ENCODE results near the gene FBXO8. TPM values are rescaled to one million over a fixed set of nuclear protein-coding genes. Genes with fewer than 3 reads are reported as not detected.

FBXO8 gene
- total RNA-seq, 1 experiment from 2014 or later = 7.5 TPM

DNA sequence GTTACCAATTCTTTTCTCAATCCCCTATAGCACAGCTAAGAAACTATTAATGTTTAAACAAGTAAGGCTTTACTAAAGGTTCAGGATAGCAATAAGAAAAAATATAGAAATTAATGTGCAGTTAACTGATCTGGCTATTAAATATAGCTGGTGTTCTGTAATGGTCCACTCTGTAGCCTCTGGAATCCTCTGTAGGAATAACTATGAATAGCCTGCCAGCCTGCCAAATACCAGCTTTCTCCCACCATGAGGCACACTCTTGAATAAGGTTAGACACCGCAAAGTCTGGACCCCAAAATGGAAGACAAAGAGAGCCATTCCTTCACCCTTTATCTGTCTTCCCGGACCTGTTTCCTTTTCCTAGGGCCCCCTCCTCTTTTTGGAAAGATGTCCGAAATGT lies 30.8 kb upstream of the FBXO8 start (continued):
- TF ChIP-seq, protein P1, sequence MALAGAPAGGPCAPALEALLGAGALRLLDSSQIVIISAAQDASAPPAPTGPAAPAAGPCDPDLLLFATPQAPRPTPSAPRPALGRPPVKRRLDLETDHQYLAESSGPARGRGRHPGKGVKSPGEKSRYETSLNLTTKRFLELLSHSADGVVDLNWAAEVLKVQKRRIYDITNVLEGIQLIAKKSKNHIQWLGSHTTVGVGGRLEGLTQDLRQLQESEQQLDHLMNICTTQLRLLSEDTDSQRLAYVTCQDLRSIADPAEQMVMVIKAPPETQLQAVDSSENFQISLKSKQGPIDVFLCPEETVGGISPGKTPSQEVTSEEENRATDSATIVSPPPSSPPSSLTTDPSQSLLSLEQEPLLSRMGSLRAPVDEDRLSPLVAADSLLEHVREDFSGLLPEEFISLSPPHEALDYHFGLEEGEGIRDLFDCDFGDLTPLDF (CRISPR knock-in tag; IDR thresholded peaks at IDR 0.05) = no peak
- TF ChIP-seq, protein P2, sequence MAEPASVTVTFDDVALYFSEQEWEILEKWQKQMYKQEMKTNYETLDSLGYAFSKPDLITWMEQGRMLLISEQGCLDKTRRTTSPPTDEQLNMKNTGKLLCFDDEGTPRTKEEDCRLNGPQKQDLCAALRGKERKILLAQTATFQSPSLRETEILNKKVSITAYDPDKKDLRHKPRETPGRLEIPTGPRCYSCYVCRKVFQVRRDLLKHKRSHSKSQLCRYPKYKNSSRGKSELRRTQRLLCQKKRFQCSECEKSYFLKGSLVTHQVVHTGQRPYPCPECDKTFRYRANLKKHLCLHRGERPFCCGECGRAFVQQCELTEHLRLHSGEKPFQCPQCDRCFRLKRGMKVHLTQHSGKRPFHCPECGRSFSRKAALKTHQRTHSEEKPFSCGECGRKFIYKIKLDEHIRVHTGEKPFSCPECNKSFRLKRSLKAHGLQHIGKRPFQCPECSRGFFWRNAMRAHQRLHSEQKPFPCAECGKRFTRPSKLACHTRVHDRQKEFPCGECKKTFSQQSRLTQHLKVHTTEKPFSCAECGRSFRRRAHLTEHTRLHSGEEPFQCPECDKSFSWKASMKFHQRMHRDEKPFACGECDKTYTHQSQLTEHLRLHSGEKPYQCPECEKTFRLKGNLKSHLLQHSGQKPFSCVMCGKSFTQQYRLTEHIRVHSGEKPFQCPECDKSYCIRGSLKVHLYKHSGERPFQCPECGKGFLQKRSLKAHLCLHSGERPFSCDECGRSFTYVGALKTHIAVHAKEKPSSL (CRISPR knock-in tag; conservative IDR thresholded peaks at IDR 0.05) = no peak
- TF ChIP-seq SMAD4 (CRISPR knock-in tag; IDR thresholded peaks at IDR 0.05) (no peak), JUN (CRISPR knock-in tag; IDR thresholded peaks at IDR 0.05) (no peak), IRF1 (CRISPR knock-in tag; IDR thresholded peaks at IDR 0.05) (no peak), ZSCAN18 (CRISPR knock-in tag; IDR thresholded peaks at IDR 0.05) (no peak), STAT6 (CRISPR knock-in tag; conservative IDR thresholded peaks at IDR 0.05; ENCODE audit: low read depth) (no peak), SMAD3 (CRISPR knock-in tag; IDR thresholded peaks at IDR 0.05; ENCODE audit: borderline replicate concordance) (no peak), JAZF1 (CRISPR knock-in tag; IDR thresholded peaks at IDR 0.05) (no peak), TEAD1 (CRISPR knock-in tag; IDR thresholded peaks at IDR 0.05) (no peak)

DNA sequence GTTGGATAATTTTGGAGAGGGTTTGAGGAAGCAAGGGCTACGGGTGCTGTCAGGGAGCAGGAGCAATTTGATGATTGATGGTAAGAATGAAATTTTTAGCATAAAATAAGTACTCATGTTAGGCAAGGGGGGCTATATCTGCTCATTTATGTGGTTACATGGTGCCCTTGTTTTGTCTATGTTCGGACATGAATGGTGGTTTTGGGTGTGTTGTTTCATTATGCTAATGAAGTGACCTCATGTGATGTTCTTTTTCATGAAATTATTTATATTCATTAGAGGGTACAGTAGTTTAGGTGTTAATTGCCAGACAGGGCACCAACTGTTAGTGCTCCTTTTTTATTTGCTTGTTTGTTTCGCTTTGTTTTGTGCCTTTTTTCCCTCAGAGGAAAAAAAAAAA lies 29.5 kb upstream of the FBXO8 start:
- no peak for TF ChIP-seq NR3C1 (CRISPR knock-in tag; conservative IDR thresholded peaks at IDR 0.05; ENCODE audit: low read depth)
- no peak for TF ChIP-seq NFE2L1 (CRISPR knock-in tag; IDR thresholded peaks at IDR 0.05)
- no peak for TF ChIP-seq ETV6 (CRISPR knock-in tag; IDR thresholded peaks at IDR 0.05)
- TF ChIP-seq NFATC4 (CRISPR knock-in tag; IDR thresholded peaks at IDR 0.05) = no peak
- TF ChIP-seq ATF3 (CRISPR knock-in tag; conservative IDR thresholded peaks at IDR 0.05) = no peak
- no peak for TF ChIP-seq EMX1 (CRISPR knock-in tag; IDR thresholded peaks at IDR 0.05)
- no peak for TF ChIP-seq OVOL2 (CRISPR knock-in tag; IDR thresholded peaks at IDR 0.05; ENCODE audit: borderline replicate concordance)
- no peak for TF ChIP-seq RORB (CRISPR knock-in tag; IDR thresholded peaks at IDR 0.05)
- DNase-seq (ENCODE audit: low spot score) (no peak), ATAC-seq (no peak)
- Mint-ChIP-seq H3K9me3 (no peaks in the 10 kb centered on the region), H3K36me3 (peaks cover 2% of the 10 kb centered on the region), H3K27ac (no peak overlapping the region), H3K27me3 (ENCODE audit: low read depth) (no peaks in the 10 kb centered on the region), H3K4me1 (peaks cover 7% of the 10 kb centered on the region; the same call in 1 of the 2 replicates), H3K4me3 (no peak overlapping the region)
- ChIA-PET POLR2A (no interaction called here), CTCF (no interaction called here)

Measured in WTC11 (cell line).